GM12878 (cell line): ENCODE measurements around the gene TPO.

Source experiments
- SP1 ChIP-seq: IDR thresholded peaks from one replicate; pipeline ENCODE4 v1.6.1; 2011; ENCODE audit warnings: low read depth, low read length
- SREBF1 ChIP-seq: IDR thresholded peaks from 2 replicates; pipeline ENCODE4 v1.6.1; 2012; ENCODE audit warnings: mild to moderate bottlenecking, low read length

DNA sequence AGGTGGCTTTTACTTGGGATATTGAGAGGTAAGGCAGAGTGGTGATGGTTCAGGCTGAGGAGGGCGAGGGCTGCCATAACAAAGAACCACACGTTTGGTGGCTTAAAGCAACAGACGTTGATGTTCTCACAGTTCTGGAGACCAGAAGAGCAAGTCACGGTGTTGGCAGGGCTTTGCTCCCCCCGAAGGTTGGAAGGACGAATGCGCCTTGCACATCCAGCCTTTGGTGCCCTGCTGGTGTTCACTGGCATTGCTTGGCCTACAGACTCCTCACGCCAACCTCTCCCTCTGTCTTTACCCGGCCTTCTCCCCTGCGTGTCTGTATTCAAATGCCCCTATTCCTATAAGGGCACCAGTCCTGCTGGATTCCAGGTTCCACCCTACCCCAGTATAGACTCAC is 125.4 kb downstream of the TPO start:
- TF ChIP-seq SREBF1, result no peak
- no peak for TF ChIP-seq SP1
